Endothelial cell of umbilical vein (primary cell): ENCODE measurements around the gene EPB41L2. TPM values are rescaled to one million over a fixed set of nuclear protein-coding genes. Genes with fewer than 3 reads are reported as not detected.
"Not testable (repeated sequence)": the region's sequence is repeated elsewhere in the genome, so short reads cannot be mapped to it uniquely, and the experiment has no call there.

Experiments used
- BruUV-seq: library from RNA; stranded (reverse); fragments of 400-500 nt; replicated peaks from 2 replicates; lab custom pipeline; 2021; lab: Mats Ljungman, UMichigan
- CTCF ChIA-PET: fragments of 300-600, 350-600 bp; sonication (Branson Sonifier 250); formaldehyde crosslinking; loops from one replicate; lab custom pipeline; 2021; ENCODE audit warnings: antibody characterized with exemption, inconsistent platforms; lab: Charles Lee
- POLR2A ChIA-PET: fragments of 300-600, 350-600 bp; sonication (Branson Sonifier 250); formaldehyde crosslinking; loops from one replicate; lab custom pipeline; 2021; ENCODE audit warnings: antibody characterized with exemption, inconsistent platforms; lab: Charles Lee
- DNase-seq: peaks from one replicate; pipeline ENCODE4 v3.0.0-alpha.2; 2011; ENCODE audit warnings: low read depth, low spot score
- FAIRE-seq: peaks from 2 replicates; lab custom pipeline; 2011; peaks lifted over from hg19 to GRCh38; lab: Jason Lieb, UNC
- H2AFZ ChIP-seq: 2 replicates; pipeline ENCODE4 v1.6.0; 2012; ENCODE audit warnings: low read depth, low read length, control low read depth, inconsistent platforms
- H3K27ac ChIP-seq: 2 replicates; pipeline ENCODE4 v1.5.1; 2011; ENCODE audit warnings: low read depth, mild to moderate bottlenecking, control low read depth, low read length, moderate library complexity; ENCODE audit not compliant: insufficient read depth
- H3K27me3 ChIP-seq, 2 experiments: 2 replicates each; pipeline versions ENCODE4 v1.6.0 to v1.6.1; 2011; ENCODE audit warnings: low read length in 2 of 2, mixed read lengths in 1 of 2; ENCODE audit not compliant: control insufficient read depth in 2 of 2, insufficient read depth in 2 of 2
- H3K36me3 ChIP-seq, 2 experiments: 2 replicates in 1 of 2; 3 replicates in 1 of 2; pipeline ENCODE4 v1.5.1; 2011; ENCODE audit warnings: low read length in 2 of 2, mild to moderate bottlenecking in 1 of 2, moderate library complexity in 1 of 2; ENCODE audit not compliant: control insufficient read depth in 2 of 2, insufficient read depth in 2 of 2; ENCODE audit errors: extremely low read depth in 1 of 2
- H3K4me1 ChIP-seq: 3 replicates; pipeline ENCODE4 v1.5.1; 2011; ENCODE audit warnings: mild to moderate bottlenecking, low read length; ENCODE audit not compliant: control insufficient read depth, insufficient read depth; ENCODE audit errors: extremely low read depth
- H3K4me2 ChIP-seq: 2 replicates; pipeline ENCODE4 v1.6.1; 2011; ENCODE audit warnings: low read length, control low read depth, mixed read lengths; ENCODE audit not compliant: insufficient read depth
- H3K4me3 ChIP-seq, 3 experiments: fragments of 200-600 bp in 1 of 3; sonication (generic), shearing (Covaris generic) in 1 of 3; replicated peaks in 1 of 3; 2 replicates each; pipeline ENCODE4 v1.5.1; 2011 to 2016; ENCODE audit warnings: control low read depth in 3 of 3, low read length in 3 of 3, mild to moderate bottlenecking in 2 of 3, inconsistent platforms in 1 of 3, low read depth in 1 of 3, moderate library complexity in 1 of 3; ENCODE audit not compliant: insufficient read depth in 1 of 3
- H3K79me2 ChIP-seq: 2 replicates; pipeline ENCODE4 v1.6.0; 2012; ENCODE audit warnings: low read length, inconsistent platforms; ENCODE audit not compliant: control insufficient read depth, insufficient read depth
- H3K9ac ChIP-seq: replicated peaks from 2 replicates; pipeline ENCODE3; 2011; ENCODE audit warnings: low read length, control low read depth; ENCODE audit not compliant: insufficient read depth; ENCODE audit errors: extremely low read depth
- H3K9me1 ChIP-seq: replicated peaks from 3 replicates; pipeline ENCODE4 v1.6.0; 2011; ENCODE audit warnings: mild to moderate bottlenecking, low read length; ENCODE audit not compliant: control insufficient read depth, insufficient read depth; ENCODE audit errors: extremely low read depth
- H3K9me3 ChIP-seq: replicated peaks from 2 replicates; pipeline ENCODE4 v1.5.1; 2012; ENCODE audit warnings: low read length, inconsistent platforms; ENCODE audit not compliant: control insufficient read depth, insufficient read depth
- H4K20me1 ChIP-seq: replicated peaks from 2 replicates; pipeline ENCODE3; 2011; ENCODE audit warnings: mild to moderate bottlenecking, low read length; ENCODE audit not compliant: control insufficient read depth, insufficient read depth; ENCODE audit errors: extremely low read depth
- CTCF ChIP-seq, 2 donors: IDR thresholded peaks; 1 replicate in 1 of 2; 2 replicates in 1 of 2; pipeline ENCODE4 v1.5.1; 2011; ENCODE audit warnings: low read length in 2 of 2, mild to moderate bottlenecking in 2 of 2, moderate library complexity in 2 of 2, control low read depth in 1 of 2, inconsistent platforms in 1 of 2, low read depth in 1 of 2; ENCODE audit not compliant: insufficient read depth in 1 of 2; ENCODE audit errors: extremely low read depth in 1 of 2
- EZH2 ChIP-seq: IDR thresholded peaks from 2 replicates; pipeline ENCODE4 v1.6.1; 2012; ENCODE audit warnings: borderline replicate concordance, low read depth, mild to moderate bottlenecking, moderate library complexity, low read length, inconsistent platforms; ENCODE audit not compliant: severe bottlenecking
- FOS ChIP-seq: IDR thresholded peaks from 2 replicates; pipeline ENCODE4 v1.6.1; 2011; ENCODE audit warnings: mild to moderate bottlenecking, low read length, moderate library complexity, borderline replicate concordance; ENCODE audit not compliant: insufficient read depth
- GATA2 ChIP-seq: IDR thresholded peaks from 2 replicates; pipeline ENCODE4 v1.7.0; 2011; ENCODE audit warnings: low read depth, mild to moderate bottlenecking, moderate library complexity, mixed read lengths, low read length; ENCODE audit not compliant: insufficient read length, insufficient read depth
- JUN ChIP-seq: IDR thresholded peaks from 2 replicates; pipeline ENCODE4 v1.6.1; 2011; ENCODE audit warnings: borderline replicate concordance, low read depth; ENCODE audit not compliant: insufficient read length, insufficient read depth
- MAX ChIP-seq: IDR thresholded peaks from 2 replicates; pipeline ENCODE4 v1.6.1; 2011; ENCODE audit not compliant: insufficient read depth, insufficient read length
- MYC ChIP-seq: IDR thresholded peaks from one replicate; pipeline ENCODE4 v1.6.1; 2011; ENCODE audit warnings: mild to moderate bottlenecking, low read depth, low read length
- POLR2A ChIP-seq: IDR thresholded peaks from 2 replicates; pipeline ENCODE4 v1.6.1; 2012; ENCODE audit warnings: low read depth, mild to moderate bottlenecking, control low read depth, low read length
- POLR2AphosphoS5 ChIP-seq: IDR thresholded peaks from 2 replicates; pipeline ENCODE4 v1.6.1; 2012; ENCODE audit warnings: low read depth, mild to moderate bottlenecking, control low read depth, low read length, moderate library complexity; ENCODE audit not compliant: insufficient read depth
- dilution Hi-C: fragments of 300-500 bp; cut with MboI; formaldehyde crosslinking; loops from one replicate; pipeline ENCODE4 v1.15.0; 2019; ENCODE audit warnings: low sequenced_read_pairs; ENCODE audit not compliant: extremely low pct_ligation_motif_present
- intact Hi-C: fragments of 100-400 bp; cut with micrococcal nuclease; formaldehyde crosslinking; loops from one replicate; pipeline ENCODE4 v1.10.0; 2022
- polyA plus RNA-seq, 4 experiments: library from polyadenylated mRNA; depleted of rRNA in 3 of 4; stranded (reverse) in 3 of 4; unstranded in 1 of 4; fragments of >200 nt; gene quantifications; 2 replicates each; pipeline versions ENCODE4 v1.2.1 to v1.2.3, GENCODE V29; 2011 to 2012; ENCODE audit warnings: missing spikeins in 1 of 4
- total RNA-seq: library from RNA; stranded (reverse); gene quantifications from 2 replicates; pipeline ENCODE4 v1.2.3, GENCODE V29; 2021

Gene EPB41L2
- total and polyA plus RNA-seq, 2 donors (not counting 3 experiments of a cell fraction or from before 2014, with no cell fraction given), result 26.5 to 87.7 TPM

- Histone ChIP-seq H3K79me2 (peaks cover 14% of the 10 kb centered on the region), H3K36me3 (no peaks in the 10 kb centered on the region), H3K4me3 (no peak overlapping the region), H3K27ac (no peak overlapping the region), H3K27me3 (no peaks in the 10 kb centered on the region), H3K9me3 (no peaks in the 10 kb centered on the region), H3K4me1 (peaks cover 30% of the 10 kb centered on the region), H4K20me1 (no peaks in the 10 kb centered on the region), H2AFZ (no peak overlapping the region), H3K4me2 (no peak overlapping the region), H3K9me1 (no peaks in the 10 kb centered on the region), H3K9ac (no peak overlapping the region)
- TF ChIP-seq GATA2 (no peak), POLR2A (no peak), CTCF (IDR thresholded peaks at IDR 0.05; ENCODE audit: extremely low read depth in 1 of 2, insufficient read depth in 1 of 2, low read depth in 1 of 2, low read length in 2 of 2) (no peak), POLR2AphosphoS5 (no peak), MYC (no peak), EZH2 (no peak), JUN (no peak), MAX (no peak), FOS (no peak)
- intact Hi-C loops, result loop anchor here (2.0 kb wide), 2 partner anchors 53 to 173 kb away; no protein-coding TSS in a partner anchor
- BruUV-seq, result no TSS peak
- FAIRE-seq (no peak), DNase-seq (no peak)
- dilution Hi-C loops, result no loop called here
- CTCF ChIA-PET, result no interaction called here
- POLR2A ChIA-PET, result no interaction called here
These were observed 119.3 kb downstream of the EPB41L2 start for GRCh38 chr6:130943738-130944137.

GRCh38 chr6:130942752-130943151 lies 120.3 kb downstream of the EPB41L2 start:
- H3K79me2 ChIP-seq, result peaks cover 13% of the 10 kb centered on the region
- intact Hi-C loops, H3K27ac ChIP-seq, H3K36me3 ChIP-seq, H3K4me2 ChIP-seq, H3K9me1 ChIP-seq, H2AFZ ChIP-seq, H3K9me3 ChIP-seq, H3K27me3 ChIP-seq, DNase-seq, dilution Hi-C loops, H4K20me1 ChIP-seq, POLR2A ChIA-PET, H3K4me3 ChIP-seq, FAIRE-seq, CTCF ChIA-PET, H3K9ac ChIP-seq, BruUV-seq: not testable (repeated sequence)
- peaks cover 30% of the 10 kb centered on the region for H3K4me1 ChIP-seq
